SH-SY5Y (cell line): ENCODE measurements around the gene SLC6A5.

Experiments used
- GATA2 ChIP-seq: IDR thresholded peaks from 2 replicates; pipeline ENCODE4 v1.6.1; 2011; ENCODE audit warnings: mild to moderate bottlenecking, low read depth, low read length
- GATA3 ChIP-seq: IDR thresholded peaks from 2 replicates; pipeline ENCODE4 v1.6.1; 2011; ENCODE audit warnings: low read depth, mild to moderate bottlenecking, low read length, moderate library complexity

- no peak for TF ChIP-seq GATA2
- TF ChIP-seq GATA3 = no peak
These were observed 575 bp downstream of the SLC6A5 start for GRCh38 chr11:20600020-20600346.
